H9 (cell line): ENCODE measurements around the gene USP44. TPM values are rescaled to one million over a fixed set of nuclear protein-coding genes. Genes with fewer than 3 reads are reported as not detected.

Experiments
- DNase-seq: peaks from one replicate; pipeline ENCODE4 v3.0.0-alpha.2; 2017
- H2AFZ ChIP-seq: one replicate; pipeline ENCODE4 v1.6.1; 2013; ENCODE audit warnings: mild to moderate bottlenecking, low read length, control low read depth, moderate library complexity
- H2AK5ac ChIP-seq: 2 replicates; pipeline ENCODE4 v1.6.1; 2013; ENCODE audit warnings: low read length, control low read depth, mixed read lengths; ENCODE audit not compliant: insufficient read length
- H2BK120ac ChIP-seq: one replicate; pipeline ENCODE4 v1.6.1; 2013; ENCODE audit warnings: low read depth, mild to moderate bottlenecking, low read length, control low read depth, inconsistent platforms; ENCODE audit not compliant: poor library complexity, severe bottlenecking
- H2BK12ac ChIP-seq: 2 replicates; pipeline ENCODE4 v1.6.1; 2013; ENCODE audit warnings: low read length, control low read depth, mixed read lengths, low read depth; ENCODE audit not compliant: insufficient read length
- H2BK15ac ChIP-seq: 2 replicates; pipeline ENCODE4 v1.6.1; 2013; ENCODE audit warnings: low read depth, low read length, control low read depth
- H2BK20ac ChIP-seq: one replicate; pipeline ENCODE4 v1.6.1; 2013; ENCODE audit warnings: low read depth, mild to moderate bottlenecking, low read length, control low read depth, inconsistent platforms; ENCODE audit not compliant: poor library complexity, severe bottlenecking
- H2BK5ac ChIP-seq: 2 replicates; pipeline ENCODE4 v1.6.1; 2013; ENCODE audit warnings: low read length, control low read depth, mixed read lengths; ENCODE audit not compliant: insufficient read length
- H3K14ac ChIP-seq: 2 replicates; pipeline ENCODE4 v1.6.1; 2013; ENCODE audit warnings: low read length, control low read depth; ENCODE audit not compliant: insufficient read depth
- H3K18ac ChIP-seq: 2 replicates; pipeline ENCODE4 v1.6.1; 2013; ENCODE audit warnings: low read depth, mild to moderate bottlenecking, mixed read lengths, low read length, control low read depth; ENCODE audit not compliant: insufficient read length
- H3K23ac ChIP-seq: 2 replicates; pipeline ENCODE4 v1.6.1; 2013; ENCODE audit warnings: low read length, control low read depth, mixed read lengths, low read depth; ENCODE audit not compliant: insufficient read length
- H3K23me2 ChIP-seq: 2 replicates; pipeline ENCODE4 v1.6.1; 2013; ENCODE audit warnings: low read depth, mild to moderate bottlenecking, mixed read lengths, low read length, control low read depth; ENCODE audit not compliant: insufficient read length, poor library complexity, severe bottlenecking
- H3K27ac ChIP-seq: 2 replicates; pipeline ENCODE4 v1.5.1; 2013; ENCODE audit warnings: low read length, control low read depth, mixed read lengths, low read depth; ENCODE audit not compliant: insufficient read length
- H3K27me3 ChIP-seq: 2 replicates; pipeline ENCODE4 v1.6.1; 2013; ENCODE audit warnings: low read length, control low read depth, inconsistent platforms; ENCODE audit not compliant: insufficient read depth
- H3K4ac ChIP-seq: 2 replicates; pipeline ENCODE4 v1.6.1; 2013; ENCODE audit warnings: low read depth, mild to moderate bottlenecking, control low read depth, inconsistent platforms, low read length, moderate library complexity
- H3K4me1 ChIP-seq: 2 replicates; pipeline ENCODE4 v1.6.1; 2013; ENCODE audit warnings: low read length, control low read depth, inconsistent platforms; ENCODE audit not compliant: insufficient read depth
- H3K4me2 ChIP-seq: 2 replicates; pipeline ENCODE4 v1.6.1; 2013; ENCODE audit warnings: low read length, control low read depth, mixed read lengths; ENCODE audit not compliant: insufficient read length, insufficient read depth
- H3K56ac ChIP-seq: 2 replicates; pipeline ENCODE4 v1.6.1; 2013; ENCODE audit warnings: low read depth, mild to moderate bottlenecking, mixed read lengths, low read length, control low read depth; ENCODE audit not compliant: insufficient read length
- H3K79me1 ChIP-seq: 2 replicates; pipeline ENCODE4 v1.6.1; 2013; ENCODE audit warnings: low read depth, mild to moderate bottlenecking, moderate library complexity, low read length, control low read depth, inconsistent platforms; ENCODE audit not compliant: insufficient read depth, poor library complexity, severe bottlenecking
- H3K79me2 ChIP-seq: 2 replicates; pipeline ENCODE4 v1.6.1; 2013; ENCODE audit warnings: low read length, control low read depth, inconsistent platforms; ENCODE audit not compliant: insufficient read depth
- H3K9ac ChIP-seq: 2 replicates; pipeline ENCODE4 v1.6.1; 2013; ENCODE audit warnings: low read length, control low read depth, mixed read lengths; ENCODE audit not compliant: insufficient read length; ENCODE audit errors: extremely low read depth
- H3K9me3 ChIP-seq: one replicate; pipeline ENCODE4 v1.6.1; 2013; ENCODE audit warnings: low read depth, low read length, inconsistent platforms; ENCODE audit not compliant: control insufficient read depth
- H3T11ph ChIP-seq: one replicate; pipeline ENCODE4 v1.6.1; 2013; ENCODE audit warnings: mild to moderate bottlenecking, low read length, control low read depth, inconsistent platforms
- H4K20me1 ChIP-seq: one replicate; pipeline ENCODE4 v1.6.1; 2013; ENCODE audit not compliant: control insufficient read depth, insufficient read length, insufficient read depth
- H4K5ac ChIP-seq: 2 replicates; pipeline ENCODE4 v1.6.1; 2013; ENCODE audit warnings: low read depth, mild to moderate bottlenecking, mixed read lengths, low read length, control low read depth; ENCODE audit not compliant: insufficient read length
- H4K8ac ChIP-seq: replicated peaks from 2 replicates; pipeline ENCODE4 v1.6.1; 2013; ENCODE audit warnings: low read length, control low read depth, mixed read lengths, low read depth; ENCODE audit not compliant: insufficient read length
- H4K91ac ChIP-seq: 2 replicates; pipeline ENCODE4 v1.6.1; 2013; ENCODE audit warnings: low read depth, mild to moderate bottlenecking, moderate library complexity, mixed read lengths, low read length, control low read depth; ENCODE audit not compliant: insufficient read length
- H3K27ac Mint-ChIP-seq, 3 experiments: 2 replicates in 2 of 3; 3 replicates in 1 of 3; pipeline ENCODE4 v1.8.0; 2020 to 2021; ENCODE audit warnings: mixed read lengths in 3 of 3, mild to moderate bottlenecking in 1 of 3, moderate library complexity in 1 of 3
- H3K27me3 Mint-ChIP-seq: 2 replicates; pipeline ENCODE4 v1.8.0; 2021; ENCODE audit warnings: low read depth, mild to moderate bottlenecking, moderate library complexity, mixed read lengths
- H3K36me3 Mint-ChIP-seq, 3 experiments: 2 replicates in 2 of 3; 3 replicates in 1 of 3; pipeline ENCODE4 v1.8.0; 2020 to 2021; ENCODE audit warnings: low read depth in 3 of 3, mixed read lengths in 3 of 3; ENCODE audit not compliant: insufficient read depth in 1 of 3
- H3K4me1 Mint-ChIP-seq, 2 experiments: 2 replicates each; pipeline ENCODE4 v1.8.0; 2020; ENCODE audit warnings: mixed read lengths in 2 of 2
- H3K4me3 Mint-ChIP-seq, 2 experiments: 2 replicates in 1 of 2; 3 replicates in 1 of 2; pipeline ENCODE4 v1.8.0; 2020 to 2021; ENCODE audit warnings: mild to moderate bottlenecking in 2 of 2, mixed read lengths in 2 of 2, moderate library complexity in 1 of 2
- H3K9me3 Mint-ChIP-seq, 2 experiments: 2 replicates in 1 of 2; 3 replicates in 1 of 2; pipeline ENCODE4 v1.8.0; 2020; ENCODE audit warnings: mild to moderate bottlenecking in 2 of 2, mixed read lengths in 2 of 2, moderate library complexity in 1 of 2
- WGBS: extraction: QIAGEN DNeasy Blood & Tissue Kit; methylation state at CpG from one replicate; pipeline ENCODE4 v1.1.7; 2013; ENCODE audit warnings: missing lambda C conversion rate, low lambda C conversion rate, mixed read lengths; ENCODE audit not compliant: insufficient read length; ENCODE audit errors: extremely low coverage; 5-methylcytosine and 5-hydroxymethylcytosine counted together
- total RNA-seq: library from RNA; stranded (reverse); gene quantifications from 2 replicates; pipeline ENCODE4 v1.2.1, GENCODE V29; 2021
- TF ChIP-seq, protein P1 (sequence below): fragments of 200-600 bp; sonication (generic); conservative IDR thresholded peaks from 3 replicates; pipeline ENCODE4 v1.8.0; 2021; ENCODE audit warnings: antibody characterized with exemption, mild to moderate bottlenecking

USP44 gene
- total RNA-seq, 1 experiment from 2014 or later: 185 TPM

DNA sequence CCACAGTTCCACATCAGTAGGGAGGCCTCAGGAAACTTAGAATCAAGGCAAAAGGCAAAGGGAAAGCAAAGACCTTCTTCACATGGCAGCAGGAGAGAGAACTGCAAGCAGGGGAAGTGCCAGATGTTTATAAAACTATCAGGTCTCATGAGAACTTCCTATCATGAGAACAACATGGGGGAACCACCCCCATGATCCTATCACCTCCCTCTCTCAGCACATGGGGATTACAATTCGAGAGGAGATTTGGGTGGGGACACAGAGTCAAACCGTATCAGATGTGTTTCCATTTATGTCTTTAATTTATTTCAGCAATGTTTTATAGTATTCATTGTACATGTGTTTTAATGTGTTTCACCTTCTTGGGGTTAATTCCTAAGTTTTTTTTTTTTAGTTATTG, 51.5 kb downstream of the USP44 start:
- H3K4me3 Mint-ChIP-seq: no peak overlapping the region
- H3K18ac ChIP-seq: no peak overlapping the region
- no peaks in the 10 kb centered on the region for H3K4me1 ChIP-seq
- no peak overlapping the region for H3K14ac ChIP-seq
- H3K23me2 ChIP-seq: no peaks in the 10 kb centered on the region
- H3K79me2 ChIP-seq: 0 out of 2 replicates have a peak, but pooled peaks cover 2% of the 10 kb centered on the region
- H2AK5ac ChIP-seq: no peak overlapping the region
- no peak overlapping the region for H3K27ac ChIP-seq
- H3K27me3 Mint-ChIP-seq: no peaks in the 10 kb centered on the region
- H4K5ac ChIP-seq: no peak overlapping the region
- H2BK12ac ChIP-seq: no peak overlapping the region
- no peak overlapping the region for H3K4me2 ChIP-seq
- H2BK20ac ChIP-seq: no peak overlapping the region
- no peaks in the 10 kb centered on the region for H3K27me3 ChIP-seq
- H3K4me1 Mint-ChIP-seq: no peaks in the 10 kb centered on the region; a peak in 1 of 4 replicates
- no CpG with 5 or more reads among the region's 2 CpGs for WGBS
- H3K9me3 ChIP-seq: no peaks in the 10 kb centered on the region
- no peaks in the 10 kb centered on the region for H3K9me3 Mint-ChIP-seq
- H2BK15ac ChIP-seq: no peak overlapping the region
- H3K79me1 ChIP-seq: no peaks in the 10 kb centered on the region
- H3K9ac ChIP-seq: no peak overlapping the region
- H3T11ph ChIP-seq: no peak overlapping the region
- TF ChIP-seq, protein P1, sequence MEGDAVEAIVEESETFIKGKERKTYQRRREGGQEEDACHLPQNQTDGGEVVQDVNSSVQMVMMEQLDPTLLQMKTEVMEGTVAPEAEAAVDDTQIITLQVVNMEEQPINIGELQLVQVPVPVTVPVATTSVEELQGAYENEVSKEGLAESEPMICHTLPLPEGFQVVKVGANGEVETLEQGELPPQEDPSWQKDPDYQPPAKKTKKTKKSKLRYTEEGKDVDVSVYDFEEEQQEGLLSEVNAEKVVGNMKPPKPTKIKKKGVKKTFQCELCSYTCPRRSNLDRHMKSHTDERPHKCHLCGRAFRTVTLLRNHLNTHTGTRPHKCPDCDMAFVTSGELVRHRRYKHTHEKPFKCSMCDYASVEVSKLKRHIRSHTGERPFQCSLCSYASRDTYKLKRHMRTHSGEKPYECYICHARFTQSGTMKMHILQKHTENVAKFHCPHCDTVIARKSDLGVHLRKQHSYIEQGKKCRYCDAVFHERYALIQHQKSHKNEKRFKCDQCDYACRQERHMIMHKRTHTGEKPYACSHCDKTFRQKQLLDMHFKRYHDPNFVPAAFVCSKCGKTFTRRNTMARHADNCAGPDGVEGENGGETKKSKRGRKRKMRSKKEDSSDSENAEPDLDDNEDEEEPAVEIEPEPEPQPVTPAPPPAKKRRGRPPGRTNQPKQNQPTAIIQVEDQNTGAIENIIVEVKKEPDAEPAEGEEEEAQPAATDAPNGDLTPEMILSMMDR: no peak
- no peak overlapping the region for H2BK5ac ChIP-seq
- H3K4ac ChIP-seq: no peak overlapping the region
- H3K56ac ChIP-seq: no peak overlapping the region
- H4K8ac ChIP-seq: no peak overlapping the region
- no peak overlapping the region for H2AFZ ChIP-seq
- no peak overlapping the region for H3K23ac ChIP-seq
- no peak overlapping the region for H2BK120ac ChIP-seq
- no peak overlapping the region for H4K91ac ChIP-seq
- H4K20me1 ChIP-seq: no peaks in the 10 kb centered on the region
- no peak for DNase-seq
- peaks cover 59 to 81% (median 79%) of the 10 kb centered on the region in 3 experiments; a peak in 6 of 7 replicates for H3K36me3 Mint-ChIP-seq
- no peak overlapping the region; a peak in 2 of 7 replicates for H3K27ac Mint-ChIP-seq
